IPS DF 6.9 (cell line): ENCODE measurements around the gene CCRL2.
"Not testable (repeated sequence)": the region's sequence is repeated elsewhere in the genome, so short reads cannot be mapped to it uniquely, and the experiment has no call there.

Experiments used
- DNase-seq: peaks from one replicate; pipeline ENCODE4 v3.0.0-alpha.2; 2013; ENCODE audit warnings: low read depth, low spot score
- H3K27ac ChIP-seq: one replicate; pipeline ENCODE4 v1.5.1; 2013; ENCODE audit warnings: low read length, control low read depth
- H3K27me3 ChIP-seq: 2 replicates; pipeline ENCODE4 v1.6.1; 2013; ENCODE audit warnings: mild to moderate bottlenecking, low read length; ENCODE audit not compliant: control insufficient read depth, insufficient read depth
- H3K36me3 ChIP-seq: 2 replicates; pipeline ENCODE4 v1.6.1; 2013; ENCODE audit warnings: low read length; ENCODE audit not compliant: control insufficient read depth, insufficient read depth
- H3K4me1 ChIP-seq: 2 replicates; pipeline ENCODE4 v1.6.1; 2013; ENCODE audit warnings: low read length; ENCODE audit not compliant: control insufficient read depth, insufficient read depth
- H3K4me3 ChIP-seq: 2 replicates; pipeline ENCODE4 v1.5.1; 2013; ENCODE audit warnings: mild to moderate bottlenecking, low read length
- H3K9me3 ChIP-seq: 2 replicates; pipeline ENCODE4 v1.6.1; 2013; ENCODE audit warnings: low read length, inconsistent platforms; ENCODE audit not compliant: control insufficient read depth, insufficient read depth
- WGBS: extraction: QIAGEN DNeasy Blood & Tissue Kit; methylation state at CpG from one replicate; pipeline ENCODE4 v1.1.7; 2013; ENCODE audit warnings: mixed read lengths, missing lambda C conversion rate; ENCODE audit not compliant: insufficient read length, insufficient coverage; 5-methylcytosine and 5-hydroxymethylcytosine counted together

Gene CCRL2

DNA sequence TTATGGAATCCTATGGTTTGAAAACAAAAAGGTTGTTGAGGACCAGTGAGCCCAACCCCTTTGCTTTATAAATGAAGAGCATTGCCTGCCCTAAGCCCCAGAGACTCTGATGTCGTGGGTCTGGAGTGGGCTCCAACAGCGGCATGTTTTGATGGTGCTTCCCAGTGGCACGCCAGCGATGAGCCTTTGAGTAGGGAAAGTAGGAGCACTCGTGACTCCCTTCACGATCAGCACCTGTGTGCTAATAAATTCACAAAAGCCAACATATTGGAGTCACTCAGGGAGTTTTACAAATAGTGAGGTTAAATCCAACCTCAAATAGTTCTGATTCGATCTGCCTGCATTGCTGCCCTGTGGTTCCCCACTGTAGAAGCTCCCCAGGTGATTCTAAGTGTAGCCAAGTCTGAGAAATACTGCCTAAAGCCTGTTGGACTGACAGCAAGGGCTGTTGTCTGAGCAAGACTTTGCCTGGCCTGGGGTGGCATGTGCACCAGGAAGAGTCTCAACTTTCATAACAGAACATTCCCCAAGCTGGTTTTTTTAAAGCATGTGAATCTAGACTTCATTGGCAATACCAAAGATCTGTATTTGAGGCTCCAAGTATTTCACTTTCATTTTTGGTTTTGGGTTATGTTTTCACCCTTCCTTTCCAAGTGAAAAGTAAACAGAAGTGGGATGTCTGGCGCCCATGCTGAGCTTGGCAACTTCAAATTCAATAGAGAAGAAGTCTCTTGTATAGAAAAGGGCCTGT, 26.4 kb upstream of the CCRL2 start:
- no CpG with 5 or more reads among the region's 8 CpGs for WGBS
- no peaks in the 10 kb centered on the region for H3K9me3 ChIP-seq
- DNase-seq = no peak
- no peaks in the 10 kb centered on the region for H3K27me3 ChIP-seq
- H3K4me1 ChIP-seq = 0 out of 2 replicates have a peak, but pooled peaks cover 2% of the 10 kb centered on the region
- no peak overlapping the region for H3K4me3 ChIP-seq
- no peak overlapping the region for H3K27ac ChIP-seq
- H3K36me3 ChIP-seq = no peaks in the 10 kb centered on the region

DNA sequence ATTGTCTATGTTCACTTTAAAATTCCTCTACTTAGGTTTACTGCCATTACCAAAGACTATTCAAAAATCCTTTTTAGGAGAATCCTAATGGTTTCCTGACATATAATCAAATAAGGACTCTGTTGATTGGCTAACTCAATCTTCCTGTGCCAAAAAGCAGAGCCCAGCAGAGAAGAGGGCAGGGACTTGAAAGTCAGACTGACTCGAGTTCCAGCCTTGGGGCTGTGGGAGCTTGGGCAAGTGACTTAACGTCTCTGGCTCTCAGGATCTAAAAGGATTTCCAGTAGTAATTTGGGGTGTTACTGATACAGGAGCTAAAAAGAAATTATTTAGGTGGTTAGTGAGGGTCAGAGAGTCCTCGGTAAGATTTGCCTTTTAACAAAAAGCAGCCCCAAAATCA, 25.4 kb upstream of the CCRL2 start:
- Histone ChIP-seq H3K27ac (no peak overlapping the region), H3K9me3 (no peaks in the 10 kb centered on the region), H3K36me3 (no peaks in the 10 kb centered on the region; the same call in 1 of the 2 replicates), H3K27me3 (no peaks in the 10 kb centered on the region), H3K4me3 (no peak overlapping the region), H3K4me1 (peaks cover 2% of the 10 kb centered on the region; the same call in 1 of the 2 replicates)
- no peak for DNase-seq
- no CpG with 5 or more reads among the region's 3 CpGs for WGBS

DNA sequence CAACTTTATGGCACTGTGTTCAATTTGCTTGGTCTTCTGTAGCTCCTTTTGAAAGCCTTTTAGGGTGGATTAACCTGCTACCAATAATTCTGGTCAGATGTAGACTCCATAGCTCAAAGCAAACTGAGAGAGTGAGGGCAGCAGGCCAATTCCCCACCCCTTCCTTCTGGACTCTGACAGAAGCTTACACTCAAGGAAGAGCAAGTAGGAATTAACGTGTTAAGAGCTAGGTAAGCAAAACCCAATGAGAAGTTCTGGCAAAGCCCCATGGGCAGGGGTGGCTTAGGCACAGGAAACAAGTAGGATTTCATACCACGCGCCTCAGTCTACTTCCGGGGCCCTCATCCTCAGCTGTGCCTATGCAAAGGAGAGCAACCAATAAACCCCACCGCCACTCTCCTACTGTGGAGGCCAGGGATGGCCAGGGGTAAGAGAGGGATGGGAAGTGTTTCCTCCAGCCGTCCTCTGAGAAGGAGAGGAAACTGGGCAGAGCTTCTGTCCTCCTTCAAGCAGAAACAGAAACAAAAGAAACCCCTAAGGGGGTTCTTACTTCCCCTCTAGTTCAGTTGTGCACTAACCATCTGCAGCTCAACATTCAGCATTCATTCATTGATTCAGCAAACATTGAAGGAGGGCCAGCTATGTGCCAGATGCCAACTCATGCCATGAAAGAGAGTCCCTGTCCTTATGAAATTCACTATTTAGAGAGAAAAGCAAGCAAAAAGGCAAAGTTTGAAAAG, 23.7 kb upstream of the CCRL2 start:
- DNase-seq = no peak

DNA sequence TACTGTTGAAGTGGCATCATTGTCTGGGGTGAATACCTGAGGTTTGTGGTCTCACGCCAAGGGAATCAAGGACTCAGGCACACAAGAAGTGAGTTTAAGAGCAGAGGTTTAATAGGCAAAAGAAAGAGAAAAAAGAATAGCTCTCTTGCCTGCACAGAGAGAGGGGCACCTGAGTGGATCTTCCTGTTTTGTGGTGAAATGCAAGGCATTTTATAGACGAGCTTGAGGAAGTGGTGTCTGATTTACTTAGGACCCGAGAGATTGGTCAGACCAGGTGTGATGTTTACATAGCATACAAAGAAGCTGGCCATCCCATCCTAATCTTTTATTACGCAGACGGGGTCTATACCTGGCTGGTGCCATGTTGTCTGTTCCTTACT, 23.1 kb upstream of the CCRL2 start:
- Histone ChIP-seq H3K9me3 (no peaks in the 10 kb centered on the region), H3K27me3 (no peaks in the 10 kb centered on the region), H3K36me3 (no peaks in the 10 kb centered on the region; the same call in 1 of the 2 replicates), H3K4me3 (no peak overlapping the region), H3K27ac (no peak overlapping the region), H3K4me1 (peaks cover 2% of the 10 kb centered on the region; the same call in 1 of the 2 replicates)
- WGBS = no CpG with 5 or more reads among the region's 5 CpGs
- DNase-seq = no peak

More for the DNA sequence above, 23.7 kb upstream of the CCRL2 start:
- H3K4me3 ChIP-seq = no peak overlapping the region
- no CpG with 5 or more reads among the region's 6 CpGs for WGBS
- no peak overlapping the region for H3K27ac ChIP-seq
- peaks cover 2% of the 10 kb centered on the region; the same call in 1 of the 2 replicates for H3K4me1 ChIP-seq
- no peaks in the 10 kb centered on the region for H3K9me3 ChIP-seq
- no peaks in the 10 kb centered on the region for H3K27me3 ChIP-seq
- H3K36me3 ChIP-seq = no peaks in the 10 kb centered on the region; the same call in 1 of the 2 replicates

DNA sequence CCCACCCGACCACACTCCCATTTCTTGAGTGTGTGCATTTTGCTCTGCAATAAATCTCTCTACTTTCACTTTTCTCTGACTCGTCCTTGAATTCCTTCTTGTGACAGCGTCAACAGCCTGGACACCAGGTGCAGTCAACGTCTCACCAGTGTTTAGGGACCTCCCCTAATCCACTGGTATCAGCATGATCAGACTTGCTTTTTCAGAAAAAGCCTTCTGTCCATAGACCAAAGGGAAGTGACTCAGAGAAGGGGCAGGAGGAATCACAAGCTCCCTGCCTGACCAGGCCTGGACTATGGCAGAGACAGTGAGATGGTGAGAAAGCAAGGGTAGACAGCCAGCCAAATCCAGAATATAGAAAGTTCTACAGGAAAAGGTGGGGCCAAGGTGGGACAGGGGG, 20.9 kb upstream of the CCRL2 start:
- H3K9me3 ChIP-seq = no peaks in the 10 kb centered on the region
- H3K36me3 ChIP-seq = no peaks in the 10 kb centered on the region; the same call in 1 of the 2 replicates
- DNase-seq = no peak
- no peak overlapping the region for H3K27ac ChIP-seq
- H3K4me1 ChIP-seq = peaks cover 2% of the 10 kb centered on the region; the same call in 1 of the 2 replicates
- no peak overlapping the region for H3K4me3 ChIP-seq
- WGBS = no CpG with 5 or more reads among the region's 4 CpGs
- no peaks in the 10 kb centered on the region for H3K27me3 ChIP-seq

DNA sequence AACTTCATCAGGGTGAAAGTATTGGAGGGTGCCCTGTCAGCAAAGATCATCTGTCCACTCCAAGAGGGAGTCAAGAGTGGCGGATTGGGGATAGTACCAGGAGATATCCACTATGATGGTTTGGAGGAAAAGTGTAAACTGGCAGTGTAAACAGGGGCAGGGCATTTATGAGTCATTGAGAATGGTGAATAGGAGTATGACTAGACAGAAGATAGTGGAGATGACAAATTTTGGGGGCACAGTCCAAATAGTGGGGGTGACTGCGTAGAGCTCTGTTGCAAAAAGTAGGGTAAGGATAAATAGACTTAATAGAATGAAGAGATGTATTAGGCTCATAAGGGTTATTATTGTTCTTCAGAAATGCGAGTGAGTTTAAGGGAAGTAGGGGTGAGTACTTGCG, 18.2 kb upstream of the CCRL2 start:
- H3K9me3 ChIP-seq, H3K27me3 ChIP-seq, DNase-seq, H3K4me3 ChIP-seq, H3K4me1 ChIP-seq, H3K27ac ChIP-seq, H3K36me3 ChIP-seq: not testable (repeated sequence)
- no CpG with 5 or more reads among the region's 4 CpGs for WGBS

DNA sequence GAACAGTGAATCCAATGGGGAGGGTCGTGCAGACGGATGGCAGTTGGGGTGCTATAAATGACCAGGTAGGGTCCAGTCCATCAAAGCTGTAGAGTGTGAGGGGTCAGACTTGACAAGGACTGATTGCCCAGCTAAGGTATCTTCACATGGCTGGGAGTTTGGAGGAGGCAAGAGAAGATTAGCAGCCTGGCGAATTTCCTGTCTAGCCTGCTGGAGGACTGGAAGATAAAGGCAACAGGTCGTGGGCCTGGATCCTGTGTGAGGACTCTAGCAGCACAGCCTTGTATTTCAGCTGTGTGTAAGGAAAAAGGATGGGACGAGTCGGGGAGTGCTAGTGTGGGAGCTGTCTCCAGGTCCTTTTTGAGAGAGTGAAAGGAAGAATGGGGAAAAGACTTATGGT, 17.8 kb upstream of the CCRL2 start:
- WGBS = no CpG with 5 or more reads among the region's 6 CpGs
- DNase-seq = no peak
- H3K9me3 ChIP-seq = no peaks in the 10 kb centered on the region
- no peak overlapping the region for H3K27ac ChIP-seq
- no peaks in the 10 kb centered on the region; the same call in 1 of the 2 replicates for H3K36me3 ChIP-seq
- no peaks in the 10 kb centered on the region for H3K27me3 ChIP-seq
- H3K4me3 ChIP-seq = no peak overlapping the region
- H3K4me1 ChIP-seq = peaks cover 2% of the 10 kb centered on the region; the same call in 1 of the 2 replicates

DNA sequence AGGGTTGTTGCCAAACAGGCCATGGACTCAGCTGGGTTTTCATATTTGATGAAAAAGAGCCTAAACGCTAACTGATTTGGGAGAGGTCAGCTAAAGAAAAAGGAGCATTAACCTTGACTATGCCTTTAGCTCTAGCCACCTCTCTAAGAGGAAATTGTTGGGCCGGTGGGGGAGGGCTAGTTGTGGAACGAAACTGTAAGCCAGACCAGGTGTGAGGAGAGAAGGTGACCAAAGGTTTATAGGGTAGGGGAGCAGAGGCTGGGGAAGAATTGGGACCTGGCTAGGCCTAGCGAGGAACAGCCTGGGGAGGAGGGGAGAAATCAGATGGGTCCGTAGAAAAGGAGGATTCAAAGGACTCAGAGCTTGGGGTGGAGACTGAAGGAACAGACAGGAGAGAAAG, 15.5 kb upstream of the CCRL2 start:
- DNase-seq, H3K27ac ChIP-seq, H3K9me3 ChIP-seq, H3K27me3 ChIP-seq, H3K4me1 ChIP-seq, H3K4me3 ChIP-seq, H3K36me3 ChIP-seq: not testable (repeated sequence)
- no CpG with 5 or more reads among the region's 5 CpGs for WGBS

DNA sequence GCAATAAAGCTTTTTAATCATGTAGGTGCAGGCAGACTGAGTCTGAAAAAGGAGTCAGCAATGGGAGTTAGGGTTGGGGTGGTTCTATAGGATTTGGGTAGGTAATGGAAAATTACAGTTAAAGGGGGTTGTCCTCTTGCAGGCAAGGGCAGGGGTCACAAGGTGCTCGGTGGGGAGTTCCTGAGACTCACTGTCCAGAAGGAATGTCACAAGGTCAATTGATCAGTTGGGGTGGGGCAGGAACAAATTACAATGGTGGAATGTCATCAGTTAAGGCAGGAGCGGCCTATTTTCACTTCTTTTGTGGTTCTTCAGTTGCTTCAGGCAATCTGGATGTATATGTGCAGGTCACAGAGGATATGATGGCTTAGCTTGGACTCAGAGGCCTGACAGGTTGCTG, 14.0 kb upstream of the CCRL2 start:
- Histone ChIP-seq H3K9me3 (no peaks in the 10 kb centered on the region), H3K4me3 (no peak overlapping the region), H3K36me3 (no peaks in the 10 kb centered on the region), H3K4me1 (no peaks in the 10 kb centered on the region), H3K27ac (no peak overlapping the region), H3K27me3 (no peaks in the 10 kb centered on the region)
- no CpG with 5 or more reads among the region's 2 CpGs for WGBS
- no peak for DNase-seq

DNA sequence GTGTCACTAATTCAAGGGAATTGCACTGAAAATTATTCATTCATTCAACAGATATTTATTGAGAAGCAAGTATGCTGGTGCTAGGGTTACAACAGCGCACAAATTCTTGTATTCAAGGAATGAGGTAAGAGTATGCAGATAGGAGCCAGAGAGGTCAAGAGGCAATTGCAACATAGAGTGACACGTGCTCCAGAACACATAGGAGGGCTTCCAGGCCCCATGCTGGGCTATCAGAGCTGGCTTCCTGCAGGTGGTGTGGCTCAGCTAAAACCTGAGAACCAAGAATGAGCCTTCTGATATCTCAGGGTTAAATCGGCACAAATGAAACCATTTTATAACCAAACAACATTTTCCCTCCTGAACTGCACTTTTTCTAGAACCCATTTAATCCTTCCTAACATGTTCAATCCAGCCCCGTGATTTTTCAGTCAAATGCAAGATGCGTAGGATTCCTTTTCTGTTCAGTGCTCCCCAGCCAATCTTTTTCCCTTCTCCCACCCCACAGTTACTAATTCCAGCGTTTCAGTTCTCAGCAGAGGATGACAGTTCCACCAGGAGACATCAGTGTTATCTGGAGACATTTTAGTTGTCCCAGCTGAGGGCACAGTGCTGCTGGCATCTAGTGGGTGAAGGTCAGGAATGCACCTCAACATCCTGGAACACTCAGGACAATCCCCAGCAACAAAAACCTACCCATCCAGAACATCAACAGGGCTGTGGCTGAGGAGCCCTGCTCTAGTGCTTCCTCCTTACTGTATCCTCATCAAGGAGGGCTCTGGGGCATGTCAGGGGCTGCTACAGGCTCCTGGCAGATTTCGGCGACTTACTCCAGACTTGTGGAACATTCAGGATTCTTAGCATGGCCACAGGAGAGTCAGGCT, 13.3 kb upstream of the CCRL2 start:
- WGBS = no CpG with 5 or more reads among the region's 8 CpGs
- H3K36me3 ChIP-seq = no peaks in the 10 kb centered on the region
- no peaks in the 10 kb centered on the region for H3K4me1 ChIP-seq
- no peak overlapping the region for H3K27ac ChIP-seq
- no peak overlapping the region for H3K4me3 ChIP-seq
- H3K9me3 ChIP-seq = no peaks in the 10 kb centered on the region
- H3K27me3 ChIP-seq = no peaks in the 10 kb centered on the region
- DNase-seq = no peak
